Upper lobe of left lung (tissue), 4 donors: ENCODE measurements around the gene POLN.

ENCODE experiments used
- EP300 ChIP-seq, 4 donors: sonication (generic); formaldehyde crosslinking; IDR thresholded peaks; one replicate each; pipeline ENCODE4 v1.5.1; 2017; ENCODE audit warnings: antibody characterized with exemption in 4 of 4, control low read depth in 2 of 4
- POLR2A ChIP-seq, 4 donors: fragments of 450-650 bp; IDR thresholded peaks; one replicate each; pipeline ENCODE4 v1.5.1; 2016 to 2017; ENCODE audit warnings: antibody characterized with exemption in 4 of 4, mild to moderate bottlenecking in 2 of 4
- POLR2AphosphoS5 ChIP-seq, 2 donors: sonication (generic); formaldehyde crosslinking; IDR thresholded peaks; one replicate each; pipeline ENCODE4 v1.5.1; 2017; ENCODE audit warnings: antibody characterized with exemption in 2 of 2
- TF ChIP-seq, protein P1 (sequence below), 6 experiments: fragments of 450-650 bp in 4 of 6; fragments of 200-600 bp in 2 of 6; sonication (generic) in 2 of 6; IDR thresholded peaks; one replicate each; pipeline ENCODE4 v1.5.1; 2016 to 2019; ENCODE audit warnings: antibody characterized with exemption in 6 of 6

DNA sequence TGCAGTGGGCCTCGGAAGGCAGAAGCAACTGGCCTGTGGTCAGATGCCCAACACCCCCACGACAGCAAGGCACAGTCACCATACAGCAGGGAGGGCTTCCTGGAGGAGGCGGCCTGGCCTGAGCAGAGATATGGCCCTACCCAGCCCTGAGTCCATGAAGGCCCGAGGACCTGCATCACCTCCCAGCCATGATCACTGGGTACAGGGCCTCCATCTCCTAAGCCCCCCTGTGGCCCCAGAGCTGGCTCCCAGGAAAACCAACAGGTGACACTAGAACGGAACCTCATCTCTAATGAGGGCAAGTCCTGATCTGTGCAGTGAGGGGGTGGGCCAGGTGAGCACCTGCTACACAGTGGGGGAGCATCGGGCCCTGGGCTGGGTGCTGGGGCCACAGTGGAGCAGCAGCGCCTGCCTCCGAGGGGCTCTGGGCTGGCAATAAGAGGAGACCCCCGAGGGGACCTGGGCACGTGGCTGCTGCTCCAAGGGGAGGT lies 46.2 kb upstream of the POLN start:
- TF ChIP-seq EP300 (IDR thresholded peaks at IDR 0.05) (no peak), POLR2A (IDR thresholded peaks at IDR 0.05) (no peak), POLR2AphosphoS5 (IDR thresholded peaks at IDR 0.05) (no peak)
- TF ChIP-seq, protein P1, sequence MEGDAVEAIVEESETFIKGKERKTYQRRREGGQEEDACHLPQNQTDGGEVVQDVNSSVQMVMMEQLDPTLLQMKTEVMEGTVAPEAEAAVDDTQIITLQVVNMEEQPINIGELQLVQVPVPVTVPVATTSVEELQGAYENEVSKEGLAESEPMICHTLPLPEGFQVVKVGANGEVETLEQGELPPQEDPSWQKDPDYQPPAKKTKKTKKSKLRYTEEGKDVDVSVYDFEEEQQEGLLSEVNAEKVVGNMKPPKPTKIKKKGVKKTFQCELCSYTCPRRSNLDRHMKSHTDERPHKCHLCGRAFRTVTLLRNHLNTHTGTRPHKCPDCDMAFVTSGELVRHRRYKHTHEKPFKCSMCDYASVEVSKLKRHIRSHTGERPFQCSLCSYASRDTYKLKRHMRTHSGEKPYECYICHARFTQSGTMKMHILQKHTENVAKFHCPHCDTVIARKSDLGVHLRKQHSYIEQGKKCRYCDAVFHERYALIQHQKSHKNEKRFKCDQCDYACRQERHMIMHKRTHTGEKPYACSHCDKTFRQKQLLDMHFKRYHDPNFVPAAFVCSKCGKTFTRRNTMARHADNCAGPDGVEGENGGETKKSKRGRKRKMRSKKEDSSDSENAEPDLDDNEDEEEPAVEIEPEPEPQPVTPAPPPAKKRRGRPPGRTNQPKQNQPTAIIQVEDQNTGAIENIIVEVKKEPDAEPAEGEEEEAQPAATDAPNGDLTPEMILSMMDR (IDR thresholded peaks at IDR 0.05): no peak
